Common myeloid progenitor, CD34-positive (primary cell): Measurements from ENCODE around the gene ANKRD24.
A peak's percentile ranks its signal among the peaks of the same experiment; 100 is the strongest.
"Not testable (repeated sequence)": the region's sequence is repeated elsewhere in the genome, so short reads cannot be mapped to it uniquely, and the experiment has no call there.

Experiments
- CTCF ChIA-PET: fragments of 350-600 bp; sonication (Branson Sonifier 250); formaldehyde crosslinking; loops from one replicate; lab custom pipeline; 2021; ENCODE audit warnings: antibody characterized with exemption; lab: Charles Lee
- POLR2A ChIA-PET: fragments of 350-600 bp; sonication (Branson Sonifier 250); formaldehyde crosslinking; loops from one replicate; lab custom pipeline; 2021; ENCODE audit warnings: antibody characterized with exemption; lab: Charles Lee
- DNase-seq, 3 donors: peaks; one replicate each; pipeline versions ENCODE4 v3.0.0 to v3.0.0-alpha.2; 2013
- H3K27ac ChIP-seq, 2 experiments: 1 replicate in 1 of 2; 2 replicates in 1 of 2; pipeline ENCODE4 v1.7.0; 2013; ENCODE audit warnings: inconsistent platforms in 2 of 2, low read length in 2 of 2, mild to moderate bottlenecking in 2 of 2, low read depth in 1 of 2, moderate library complexity in 1 of 2; ENCODE audit not compliant: severe bottlenecking in 2 of 2, insufficient read depth in 1 of 2, poor library complexity in 1 of 2
- H3K27me3 ChIP-seq, 5 experiments: replicated peaks in 2 of 5; 1 replicate in 3 of 5; 2 replicates in 2 of 5; pipeline versions ENCODE4 v1.6.1 to v1.7.0; 2013; ENCODE audit warnings: low read length in 4 of 5, mild to moderate bottlenecking in 2 of 5, moderate library complexity in 2 of 5, inconsistent platforms in 1 of 5; ENCODE audit not compliant: insufficient read depth in 5 of 5, control insufficient read depth in 4 of 5
- H3K36me3 ChIP-seq, 4 experiments: 1 replicate in 2 of 4; 2 replicates in 2 of 4; pipeline versions ENCODE4 v1.6.1 to v1.7.0; 2013; ENCODE audit warnings: low read length in 3 of 4, control low read depth in 1 of 4, mild to moderate bottlenecking in 1 of 4; ENCODE audit not compliant: control insufficient read depth in 4 of 4, insufficient read depth in 4 of 4
- H3K4me1 ChIP-seq, 4 experiments: 1 replicate in 3 of 4; 2 replicates in 1 of 4; pipeline versions ENCODE4 v1.6.1 to v1.7.1; 2013; ENCODE audit warnings: low read length in 3 of 4, mild to moderate bottlenecking in 3 of 4, control low read depth in 1 of 4, inconsistent platforms in 1 of 4, moderate library complexity in 1 of 4; ENCODE audit not compliant: control insufficient read depth in 4 of 4, insufficient read depth in 4 of 4; ENCODE audit errors: control extremely low read depth in 1 of 4
- H3K4me3 ChIP-seq, 7 experiments: 1 replicate in 4 of 7; 2 replicates in 3 of 7; pipeline versions ENCODE4 v1.5.1 to v1.7.0; 2013; ENCODE audit warnings: mild to moderate bottlenecking in 7 of 7, low read length in 6 of 7, moderate library complexity in 6 of 7, inconsistent platforms in 2 of 7, low read depth in 2 of 7, control low read depth in 1 of 7; ENCODE audit not compliant: insufficient read depth in 4 of 7, control insufficient read depth in 1 of 7; ENCODE audit errors: extremely low read depth in 1 of 7
- H3K9me3 ChIP-seq, 5 experiments: 1 replicate in 4 of 5; 2 replicates in 1 of 5; pipeline versions ENCODE4 v1.6.1 to v1.7.1; 2013; ENCODE audit warnings: low read length in 4 of 5, mild to moderate bottlenecking in 2 of 5, inconsistent platforms in 1 of 5, low read depth in 1 of 5, moderate library complexity in 1 of 5; ENCODE audit not compliant: control insufficient read depth in 4 of 5, insufficient read depth in 2 of 5; ENCODE audit errors: control extremely low read depth in 1 of 5
- WGBS: methylation state at CpG from one replicate; pipeline ENCODE4 v1.1.5; 2013; ENCODE audit not compliant: insufficient coverage; 5-methylcytosine and 5-hydroxymethylcytosine counted together

The ANKRD24 gene

GRCh38 chr19:4217429-4218264, 35.2 kb downstream of the ANKRD24 start:
- CTCF ChIA-PET, result interaction anchor here (1.4 to 2.2 kb wide), 2 partner anchors 16 kb away, joined by 5 to 6 read pairs; no protein-coding TSS in a partner anchor
- 97% methylated on average over 70 of the region's 81 CpGs for WGBS

GRCh38 chr19:4218523-4218922, 36.0 kb downstream of the ANKRD24 start:
- DNase-seq, H3K27me3 ChIP-seq, H3K9me3 ChIP-seq, H3K36me3 ChIP-seq, CTCF ChIA-PET, H3K4me1 ChIP-seq, H3K27ac ChIP-seq, H3K4me3 ChIP-seq: not testable (repeated sequence)
- 100% methylated on average over 1 of the region's 1 CpG for WGBS
- POLR2A ChIA-PET, result interaction anchor here (0.6 kb wide), 1 partner anchor 243 kb away, joined by 3 read pairs; no protein-coding TSS in a partner anchor

More at GRCh38 chr19:4217429-4218264, 35.2 kb downstream of the ANKRD24 start:
- POLR2A ChIA-PET, result no interaction called here
- Histone ChIP-seq H3K9me3 (no peaks in the 10 kb centered on the region), H3K4me3 (no peak overlapping the region), H3K4me1 (no peaks in the 10 kb centered on the region), H3K36me3 (no peaks in the 10 kb centered on the region), H3K27me3 (no peaks in the 10 kb centered on the region), H3K27ac (no peak overlapping the region)
- no peak for DNase-seq

GRCh38 chr19:4220188-4220587, 37.7 kb downstream of the ANKRD24 start:
- no peaks in the 10 kb centered on the region for H3K36me3 ChIP-seq
- no peaks in the 10 kb centered on the region for H3K9me3 ChIP-seq
- peaks cover 0 to 3% (median 0%) of the 10 kb centered on the region in 5 experiments for H3K27me3 ChIP-seq
- ChIA-PET POLR2A (no interaction called here), CTCF (interaction anchor here (0.9 to 2.2 kb wide), 2 partner anchors 12 to 18 kb away, joined by 3 to 5 read pairs; no protein-coding TSS in a partner anchor)
- no peak for DNase-seq
- H3K4me3 ChIP-seq, result no peak overlapping the region
- no peaks in the 10 kb centered on the region for H3K4me1 ChIP-seq
- WGBS, result 94% methylated on average over 6 of the region's 7 CpGs
- no peak overlapping the region for H3K27ac ChIP-seq

- ChIA-PET POLR2A (no interaction called here), CTCF (no interaction called here)
- DNase-seq, result no peak
- no peak overlapping the region for H3K4me3 ChIP-seq
- 89% methylated on average over 8 of the region's 15 CpGs for WGBS
- H3K27ac ChIP-seq, result no peak overlapping the region
- H3K36me3 ChIP-seq, result no peaks in the 10 kb centered on the region
- peaks cover 0 to 14% (median 3%) of the 10 kb centered on the region in 5 experiments for H3K27me3 ChIP-seq
- H3K4me1 ChIP-seq, result peaks cover 0 to 9% (median 9%) of the 10 kb centered on the region in 4 experiments
- H3K9me3 ChIP-seq, result no peaks in the 10 kb centered on the region
These were observed 42.0 kb downstream of the ANKRD24 start for GRCh38 chr19:4224470-4224869.

- H3K27ac ChIP-seq, result no peak overlapping the region
- CTCF ChIA-PET, result no interaction called here
- POLR2A ChIA-PET, result interaction anchor here (0.7 kb wide), 1 partner anchor 21 kb away, joined by 3 read pairs; no protein-coding TSS in a partner anchor
- no peaks in the 10 kb centered on the region for H3K36me3 ChIP-seq
- H3K9me3 ChIP-seq, result no peaks in the 10 kb centered on the region
- H3K27me3 ChIP-seq, result peaks cover 0 to 18% (median 3%) of the 10 kb centered on the region in 5 experiments
- DNase-seq, result no peak
- 87% methylated on average over 7 of the region's 8 CpGs for WGBS
- H3K4me1 ChIP-seq, result peaks cover 0 to 10% (median 9%) of the 10 kb centered on the region in 4 experiments
- no peak overlapping the region for H3K4me3 ChIP-seq
These were observed 43.4 kb downstream of the ANKRD24 start for GRCh38 chr19:4225885-4226284.

GRCh38 chr19:4227771-4228170, 45.3 kb downstream of the ANKRD24 start:
- no peak overlapping the region for H3K4me3 ChIP-seq
- no peak for DNase-seq
- H3K9me3 ChIP-seq, result no peaks in the 10 kb centered on the region
- H3K4me1 ChIP-seq, result peaks cover 0 to 10% (median 9%) of the 10 kb centered on the region in 4 experiments
- ChIA-PET POLR2A (no interaction called here), CTCF (no interaction called here)
- H3K36me3 ChIP-seq, result no peaks in the 10 kb centered on the region
- no peak overlapping the region for H3K27ac ChIP-seq
- H3K27me3 ChIP-seq, result peaks cover 0 to 18% (median 3%) of the 10 kb centered on the region in 5 experiments

- no peak for DNase-seq
- H3K36me3 ChIP-seq, result no peaks in the 10 kb centered on the region
- H3K4me3 ChIP-seq, result peak overlapping the region in 1 of 7 experiments; percentile 11
- ChIA-PET CTCF (no interaction called here), POLR2A (no interaction called here)
- 91% methylated on average over 2 of the region's 2 CpGs for WGBS
- peaks cover 0 to 10% (median 9%) of the 10 kb centered on the region in 4 experiments for H3K4me1 ChIP-seq
- no peaks in the 10 kb centered on the region for H3K9me3 ChIP-seq
- peaks cover 0 to 20% (median 3%) of the 10 kb centered on the region in 5 experiments for H3K27me3 ChIP-seq
- no peak overlapping the region for H3K27ac ChIP-seq
These were observed 46.3 kb downstream of the ANKRD24 start for GRCh38 chr19:4228765-4229178.
